Measurements from ENCODE around the gene ABHD11.
"Not testable (repeated sequence)": the region's sequence is repeated elsewhere in the genome, so short reads cannot be mapped to it uniquely, and the experiment has no call there.

ABHD11 gene

GRCh38 chr7:73717025-73717807 is 21.4 kb downstream of the ABHD11 start:
- Mint-ChIP-seq H3K36me3 (peaks cover 2% of the 10 kb centered on the region), H3K4me1 (peaks cover 31% of the 10 kb centered on the region), H3K4me3 (peak overlapping the region; percentile 91), H3K9me3 (no peaks in the 10 kb centered on the region), H3K27ac (peak overlapping the region; percentile 83), H3K27me3 (peaks cover 2% of the 10 kb centered on the region)

GRCh38 chr7:73716318-73716890 is 22.2 kb downstream of the ABHD11 start:
- H3K36me3 Mint-ChIP-seq, result peaks cover 2% of the 10 kb centered on the region
- H3K4me3 Mint-ChIP-seq, result peak overlapping the region; percentile 51
- H3K27me3 Mint-ChIP-seq, result peaks cover 2% of the 10 kb centered on the region
- H3K27ac Mint-ChIP-seq, result no peak overlapping the region
- peaks cover 31% of the 10 kb centered on the region for H3K4me1 Mint-ChIP-seq
- no peaks in the 10 kb centered on the region for H3K9me3 Mint-ChIP-seq

DNA sequence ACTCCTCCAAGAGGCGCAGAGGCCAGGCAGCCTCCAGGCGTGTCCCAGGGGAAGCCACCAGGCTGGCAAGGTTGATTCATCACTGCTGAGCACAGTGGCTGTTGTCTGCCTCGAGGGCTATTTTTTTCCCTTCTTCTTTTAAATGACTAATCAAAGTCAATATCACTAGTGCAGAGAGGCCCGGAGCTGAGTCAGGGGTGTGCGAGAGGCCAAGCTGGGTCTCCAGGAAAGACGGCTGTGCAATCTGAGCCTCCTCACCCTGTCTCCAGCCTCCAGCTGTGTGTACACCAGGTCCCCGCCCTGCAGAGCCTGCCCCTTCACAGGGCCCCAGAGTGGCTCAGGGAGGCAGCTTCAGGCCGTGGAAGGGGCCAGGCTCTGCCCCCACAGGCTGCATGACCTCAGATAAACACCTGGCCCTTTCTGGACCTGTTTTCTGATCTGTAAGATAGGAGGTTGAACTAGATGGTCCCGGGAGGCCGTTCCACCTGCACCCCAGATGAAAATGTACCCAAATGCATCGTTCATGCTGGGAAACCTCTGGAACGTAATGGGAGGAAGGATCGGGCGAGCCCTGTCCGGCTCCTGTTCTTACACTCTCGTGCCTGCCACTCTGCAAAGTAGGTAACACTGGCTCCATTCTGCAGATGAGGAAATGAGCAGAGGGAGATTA is 22.8 kb downstream of the ABHD11 start:
- H3K9me3 Mint-ChIP-seq, result no peaks in the 10 kb centered on the region
- peak overlapping the region; percentile 51 for H3K4me3 Mint-ChIP-seq
- peaks cover 31% of the 10 kb centered on the region for H3K4me1 Mint-ChIP-seq
- H3K27me3 Mint-ChIP-seq, result peaks cover 2% of the 10 kb centered on the region
- H3K27ac Mint-ChIP-seq, result no peak overlapping the region
- peaks cover 2% of the 10 kb centered on the region for H3K36me3 Mint-ChIP-seq

GRCh38 chr7:73713319-73713718 is 25.3 kb downstream of the ABHD11 start:
- H3K4me1 Mint-ChIP-seq, result peaks cover 25% of the 10 kb centered on the region
- H3K9me3 Mint-ChIP-seq, H3K27ac Mint-ChIP-seq, H3K4me3 Mint-ChIP-seq, H3K36me3 Mint-ChIP-seq, H3K27me3 Mint-ChIP-seq: not testable (repeated sequence)

GRCh38 chr7:73712773-73713172 is 25.8 kb downstream of the ABHD11 start:
- Mint-ChIP-seq H3K4me3 (no peak overlapping the region), H3K27me3 (no peaks in the 10 kb centered on the region), H3K9me3 (no peaks in the 10 kb centered on the region), H3K36me3 (peaks cover 2% of the 10 kb centered on the region), H3K4me1 (peaks cover 19% of the 10 kb centered on the region), H3K27ac (no peak overlapping the region)

GRCh38 chr7:73708961-73709549 is 29.5 kb downstream of the ABHD11 start:
- Mint-ChIP-seq H3K4me3 (no peak overlapping the region), H3K4me1 (peaks cover 13% of the 10 kb centered on the region), H3K9me3 (no peaks in the 10 kb centered on the region), H3K36me3 (peaks cover 1% of the 10 kb centered on the region), H3K27me3 (no peaks in the 10 kb centered on the region), H3K27ac (no peak overlapping the region)

DNA sequence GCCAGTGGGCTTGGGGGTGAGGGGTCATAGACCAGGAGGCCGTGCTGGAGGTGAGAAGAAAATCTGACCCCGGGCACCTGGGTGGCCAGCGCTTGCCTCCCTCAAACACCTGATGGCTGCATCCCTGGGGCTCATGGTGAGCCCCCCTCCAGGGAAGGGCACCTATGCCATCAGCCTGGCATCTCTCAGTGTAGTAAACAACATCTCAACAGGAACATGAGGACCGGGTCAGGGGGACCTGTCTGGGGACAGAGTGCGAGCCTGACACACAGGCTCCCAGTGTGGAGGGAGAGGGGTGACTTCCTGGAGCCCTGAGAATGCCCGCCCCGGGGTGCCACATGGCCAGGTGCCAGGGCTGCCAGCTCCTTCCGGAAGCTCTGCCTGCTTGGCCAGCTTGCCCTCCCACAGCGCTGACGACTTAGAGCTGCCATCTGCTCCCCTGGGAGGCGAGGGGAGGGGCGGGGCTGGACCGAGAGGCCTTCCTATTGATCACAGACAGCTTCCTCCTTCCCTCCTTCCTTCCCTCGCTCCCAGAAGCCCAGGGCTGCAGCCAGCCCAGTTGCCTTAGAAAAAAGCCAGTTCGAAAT is 31.5 kb downstream of the ABHD11 start:
- Mint-ChIP-seq H3K27ac (peak overlapping the region; percentile 12), H3K9me3 (no peaks in the 10 kb centered on the region), H3K4me3 (no peak overlapping the region), H3K4me1 (peaks cover 17% of the 10 kb centered on the region), H3K36me3 (peaks cover 1% of the 10 kb centered on the region), H3K27me3 (no peaks in the 10 kb centered on the region)

GRCh38 chr7:73706126-73707044 is 32.2 kb downstream of the ABHD11 start:
- Mint-ChIP-seq H3K36me3 (peaks cover 3% of the 10 kb centered on the region), H3K27me3 (no peaks in the 10 kb centered on the region), H3K4me3 (no peak overlapping the region), H3K9me3 (no peaks in the 10 kb centered on the region), H3K4me1 (peaks cover 17% of the 10 kb centered on the region), H3K27ac (no peak overlapping the region)

GRCh38 chr7:73705551-73705920 is 33.1 kb downstream of the ABHD11 start:
- H3K27me3 Mint-ChIP-seq, result no peaks in the 10 kb centered on the region

DNA sequence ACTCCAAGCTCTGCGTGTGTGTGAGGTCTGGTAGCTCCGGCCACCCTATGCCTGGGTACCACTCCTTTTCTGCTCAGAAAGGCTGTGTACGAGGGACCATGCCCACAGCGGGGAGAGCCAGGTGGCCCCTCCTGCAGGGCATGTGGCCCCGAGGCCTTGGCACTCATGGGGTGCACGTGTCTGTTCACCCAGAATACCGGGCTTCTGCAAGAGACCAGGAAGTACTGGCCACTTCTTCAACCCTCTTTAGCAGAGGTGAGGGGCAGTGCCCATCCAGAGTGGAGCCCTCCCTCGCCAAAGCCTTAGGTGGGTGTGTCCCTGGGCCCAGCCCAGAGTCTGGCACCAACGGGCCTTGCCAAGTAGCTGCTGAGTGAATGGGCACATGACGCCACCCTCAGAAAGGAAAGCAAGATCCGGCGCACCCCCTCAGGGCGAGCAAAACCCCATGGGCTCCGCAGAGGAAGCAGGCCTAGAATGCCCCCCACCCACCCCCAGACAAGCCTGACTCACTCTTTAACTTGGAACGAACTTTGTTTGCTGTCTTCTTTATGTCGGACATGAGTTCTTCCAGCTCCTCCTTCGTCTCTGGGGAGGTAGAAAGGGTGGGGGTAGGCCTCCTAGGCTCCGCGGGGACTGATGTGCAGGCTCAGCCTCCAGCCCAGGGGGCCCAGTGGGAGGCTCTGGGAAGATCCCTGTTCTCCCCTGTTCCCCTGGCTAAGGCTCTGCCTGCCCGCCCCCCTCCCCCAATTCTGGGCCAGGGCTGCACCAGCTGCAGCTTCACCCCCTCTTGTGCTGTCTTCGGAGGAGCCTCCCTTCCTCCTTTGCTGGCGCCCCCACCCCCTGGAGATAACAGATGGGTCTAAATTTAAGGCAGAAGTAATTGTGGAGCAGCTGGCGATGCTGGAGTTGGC is 33.7 kb downstream of the ABHD11 start:
- H3K9me3 Mint-ChIP-seq, result no peaks in the 10 kb centered on the region
- no peak overlapping the region for H3K27ac Mint-ChIP-seq
- H3K4me3 Mint-ChIP-seq, result no peak overlapping the region
- H3K36me3 Mint-ChIP-seq, result peaks cover 3% of the 10 kb centered on the region
- H3K27me3 Mint-ChIP-seq, result no peaks in the 10 kb centered on the region
- H3K4me1 Mint-ChIP-seq, result peaks cover 17% of the 10 kb centered on the region

More at GRCh38 chr7:73705551-73705920, 33.1 kb downstream of the ABHD11 start:
- Mint-ChIP-seq H3K4me3 (no peak overlapping the region), H3K9me3 (no peaks in the 10 kb centered on the region), H3K4me1 (peaks cover 17% of the 10 kb centered on the region), H3K36me3 (peaks cover 3% of the 10 kb centered on the region), H3K27ac (no peak overlapping the region)

DNA sequence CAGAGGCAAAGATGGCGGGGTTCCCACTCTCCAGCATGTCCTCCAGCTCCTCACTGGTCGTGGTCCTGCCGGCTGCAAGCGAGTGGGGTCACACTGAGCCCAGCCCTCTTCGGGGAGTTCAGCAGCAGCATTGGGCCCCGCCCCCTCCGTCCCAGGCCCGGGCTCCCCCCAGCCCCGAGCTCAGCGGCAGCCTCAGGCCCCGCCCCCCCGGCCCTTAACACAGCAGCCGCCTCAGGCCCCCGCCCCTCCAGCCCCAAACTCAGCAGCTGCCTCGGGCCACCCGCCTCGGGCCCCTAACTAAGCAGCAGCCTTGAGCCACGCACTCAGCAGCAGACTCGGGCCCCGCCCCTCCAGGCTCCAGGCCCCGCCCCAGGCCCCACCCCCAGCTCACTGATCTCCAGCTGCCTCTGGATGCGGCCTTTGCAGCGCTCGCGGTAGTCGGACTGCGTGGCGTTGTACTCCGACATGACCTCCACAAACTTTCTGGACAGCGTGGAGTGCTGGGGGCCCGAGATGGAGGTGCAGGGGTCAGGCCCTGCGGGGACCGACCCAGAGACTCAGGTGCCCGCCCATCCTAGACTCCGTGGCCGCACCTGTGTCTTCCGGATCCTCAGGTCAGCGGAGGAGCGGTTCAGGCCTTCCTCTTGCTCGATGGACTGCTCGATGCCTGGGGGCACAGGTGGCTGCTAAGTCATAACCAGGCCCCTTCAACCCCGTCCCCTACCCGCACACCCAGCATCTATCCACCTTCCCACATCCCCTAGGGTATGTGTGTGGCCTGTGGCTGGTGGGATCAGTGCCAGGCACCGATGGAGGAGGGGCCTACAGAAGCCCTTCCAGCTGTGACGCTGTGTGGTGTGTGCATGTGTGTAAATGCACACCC is 34.6 kb downstream of the ABHD11 start:
- no peaks in the 10 kb centered on the region for H3K9me3 Mint-ChIP-seq
- no peaks in the 10 kb centered on the region for H3K27me3 Mint-ChIP-seq
- no peak overlapping the region for H3K27ac Mint-ChIP-seq
- peaks cover 17% of the 10 kb centered on the region for H3K4me1 Mint-ChIP-seq
- peaks cover 3% of the 10 kb centered on the region for H3K36me3 Mint-ChIP-seq
- no peak overlapping the region for H3K4me3 Mint-ChIP-seq

GRCh38 chr7:73703225-73703624 is 35.4 kb downstream of the ABHD11 start:
- H3K4me1 Mint-ChIP-seq, result peaks cover 17% of the 10 kb centered on the region
- H3K27me3 Mint-ChIP-seq, result no peaks in the 10 kb centered on the region
- H3K36me3 Mint-ChIP-seq, result peaks cover 3% of the 10 kb centered on the region
- H3K4me3 Mint-ChIP-seq, result no peak overlapping the region
- H3K27ac Mint-ChIP-seq, result no peak overlapping the region
- H3K9me3 Mint-ChIP-seq, result no peaks in the 10 kb centered on the region

DNA sequence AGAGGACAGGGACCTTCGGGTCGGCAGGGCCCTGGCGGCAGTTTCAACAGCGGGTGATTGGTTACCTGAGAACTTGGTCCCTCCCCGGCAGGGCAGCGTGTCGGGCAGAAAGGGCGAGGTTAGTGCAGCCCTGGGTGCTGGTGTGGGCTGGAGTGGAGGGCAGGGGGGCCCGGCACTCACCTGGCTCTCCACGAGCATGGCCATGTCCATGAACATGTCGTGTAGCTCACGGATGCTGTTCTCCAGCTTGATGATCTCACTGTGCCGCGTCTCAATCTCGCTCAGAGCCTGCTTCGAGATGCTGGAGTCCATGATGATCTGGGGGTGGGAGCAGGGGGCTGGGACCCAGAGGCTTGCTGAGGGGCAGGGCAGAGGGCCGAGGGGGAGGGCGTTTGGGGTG is 35.9 kb downstream of the ABHD11 start:
- Mint-ChIP-seq H3K36me3 (peaks cover 3% of the 10 kb centered on the region), H3K27me3 (no peaks in the 10 kb centered on the region), H3K4me3 (no peak overlapping the region), H3K4me1 (peaks cover 17% of the 10 kb centered on the region), H3K9me3 (no peaks in the 10 kb centered on the region), H3K27ac (no peak overlapping the region)
